HG02870 (cell line): ENCODE data around the gene PTPRU.

Experiments used
- ATAC-seq: cut with Tn5 transposase; IDR thresholded peaks from one replicate; pipeline ENCODE4 v1.9.1; 2021; ENCODE audit warnings: mild to moderate bottlenecking, moderate library complexity; ENCODE audit not compliant: unreplicated experiment

The PTPRU gene

GRCh38 chr1:29259802-29260441, 23.6 kb downstream of the PTPRU start:
- ATAC-seq: no peak

DNA sequence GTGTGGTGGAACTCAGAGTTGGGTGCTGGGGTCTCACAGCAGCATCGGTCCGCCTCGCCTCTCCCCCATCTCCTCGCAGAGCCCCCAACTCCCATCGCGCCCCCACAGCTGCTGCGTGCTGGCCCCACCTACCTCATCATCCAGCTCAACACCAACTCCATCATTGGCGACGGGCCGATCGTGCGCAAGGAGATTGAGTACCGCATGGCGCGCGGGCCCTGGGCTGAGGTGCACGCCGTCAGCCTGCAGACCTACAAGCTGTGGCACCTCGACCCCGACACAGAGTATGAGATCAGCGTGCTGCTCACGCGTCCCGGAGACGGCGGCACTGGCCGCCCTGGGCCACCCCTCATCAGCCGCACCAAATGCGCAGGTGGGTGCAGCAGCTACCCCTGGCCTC, 24.2 kb downstream of the PTPRU start:
- no peak for ATAC-seq

DNA sequence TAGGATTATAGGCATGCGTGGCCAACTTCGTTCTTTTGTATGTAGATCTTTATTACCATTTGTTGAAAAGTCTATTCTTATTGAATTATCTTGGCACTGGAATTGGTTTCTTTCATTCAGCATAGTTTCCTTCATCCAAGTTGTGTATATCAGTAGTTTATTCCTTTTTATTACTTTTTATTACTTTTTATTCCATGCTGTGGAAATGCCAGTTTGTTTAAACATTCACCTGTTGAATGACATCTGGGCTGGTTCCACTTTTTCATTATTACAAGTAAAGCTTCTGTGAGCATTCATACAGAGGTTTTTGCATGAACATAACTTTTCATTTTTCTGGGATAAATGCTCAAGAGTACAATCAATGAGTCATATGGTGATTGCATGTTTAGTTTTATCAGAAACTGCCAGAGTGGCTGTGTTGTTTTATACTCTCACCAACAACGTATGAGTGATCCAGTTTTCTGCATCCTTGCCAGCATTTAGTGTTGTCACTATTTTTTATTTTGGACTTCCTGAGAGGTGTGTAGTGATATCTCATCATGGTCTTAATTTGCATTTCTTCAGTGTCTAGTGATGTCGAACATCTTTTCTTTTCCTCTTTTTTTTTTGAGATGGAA, 28.6 kb downstream of the PTPRU start:
- ATAC-seq: no peak

DNA sequence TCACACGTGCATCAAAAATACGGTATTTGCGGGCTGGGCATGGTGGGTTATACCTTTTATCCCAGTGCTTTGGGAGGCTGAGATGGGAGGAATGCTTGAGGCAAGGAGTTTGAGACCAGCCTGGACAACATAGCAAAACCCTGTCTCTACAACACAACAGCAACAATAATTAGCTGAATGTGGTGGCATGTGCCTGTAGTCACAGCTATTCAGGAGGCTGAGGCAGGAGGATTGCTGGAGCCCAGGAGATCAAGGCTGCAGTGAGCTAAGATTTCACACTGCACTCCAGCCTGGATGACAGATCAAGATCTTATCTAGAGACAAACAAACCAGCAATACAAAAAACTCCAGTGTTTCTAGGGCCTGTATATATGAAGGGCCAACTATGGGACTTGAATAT, 30.6 kb downstream of the PTPRU start:
- no peak for ATAC-seq

DNA sequence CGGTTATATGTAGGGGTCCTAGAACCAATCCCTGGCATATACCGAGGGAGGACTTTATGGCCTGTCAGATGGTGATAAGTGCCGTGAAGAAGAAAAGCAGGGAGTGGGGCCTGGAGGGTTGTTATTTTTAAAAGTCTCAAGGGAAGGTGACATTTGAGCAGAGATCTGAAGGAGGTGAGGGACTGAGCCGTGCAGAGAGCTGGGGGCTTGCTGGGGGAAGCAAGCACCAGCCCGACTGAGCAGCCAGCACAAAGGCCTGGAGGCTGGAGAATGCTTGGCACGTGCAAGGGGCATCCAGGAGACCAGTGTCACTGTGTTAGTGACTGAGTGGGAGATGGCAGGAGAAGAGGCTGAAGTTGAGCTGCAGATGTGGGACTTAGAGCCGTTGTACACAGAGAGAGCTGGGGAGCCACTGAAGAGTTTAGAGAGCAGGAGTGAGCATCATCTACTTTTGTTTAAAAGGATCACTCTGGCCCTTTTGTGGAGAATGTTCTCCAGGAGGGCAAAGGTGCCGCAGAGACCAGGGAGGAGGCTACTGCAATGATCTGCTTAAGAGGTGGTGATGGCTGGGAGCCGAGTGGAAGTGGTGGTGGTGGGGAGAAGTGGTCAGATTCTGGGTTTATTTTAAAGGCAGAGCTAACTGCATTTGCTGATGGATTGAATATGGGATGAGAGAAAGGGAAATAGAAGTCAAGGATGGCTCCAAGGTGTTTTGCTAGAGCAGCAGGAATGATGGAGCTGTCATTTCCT, 31.2 kb downstream of the PTPRU start:
- ATAC-seq: no peak

GRCh38 chr1:29269382-29269781, 33.1 kb downstream of the PTPRU start:
- no peak for ATAC-seq

DNA sequence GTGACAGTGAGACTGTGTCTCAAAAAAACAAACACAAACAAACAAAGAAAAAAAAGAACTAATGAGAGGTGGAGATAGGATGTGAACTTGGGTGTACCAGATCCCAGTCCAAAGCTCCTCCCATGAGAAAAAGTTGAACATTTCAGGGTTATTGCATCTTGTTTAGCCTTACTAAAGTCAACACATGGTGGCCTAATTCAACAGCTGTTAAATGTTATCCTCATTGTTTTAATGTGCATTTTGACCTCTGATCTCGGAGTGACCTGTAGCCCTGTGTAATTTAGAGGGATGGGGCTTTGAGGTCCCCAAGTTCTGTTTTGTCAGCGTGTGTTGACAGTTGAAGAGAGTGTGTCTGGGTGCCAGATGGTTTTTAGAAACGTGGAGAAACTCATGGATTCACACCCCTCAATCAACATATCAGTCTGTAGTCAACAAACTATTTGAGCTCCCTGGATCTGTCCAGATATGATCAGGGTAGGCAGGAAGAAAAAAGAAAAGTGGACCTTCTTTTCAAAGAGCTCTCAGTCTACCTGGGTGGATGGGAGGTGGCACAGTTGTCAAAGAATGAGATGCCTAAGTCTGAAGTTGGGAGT, 34.7 kb downstream of the PTPRU start:
- ATAC-seq: no peak

DNA sequence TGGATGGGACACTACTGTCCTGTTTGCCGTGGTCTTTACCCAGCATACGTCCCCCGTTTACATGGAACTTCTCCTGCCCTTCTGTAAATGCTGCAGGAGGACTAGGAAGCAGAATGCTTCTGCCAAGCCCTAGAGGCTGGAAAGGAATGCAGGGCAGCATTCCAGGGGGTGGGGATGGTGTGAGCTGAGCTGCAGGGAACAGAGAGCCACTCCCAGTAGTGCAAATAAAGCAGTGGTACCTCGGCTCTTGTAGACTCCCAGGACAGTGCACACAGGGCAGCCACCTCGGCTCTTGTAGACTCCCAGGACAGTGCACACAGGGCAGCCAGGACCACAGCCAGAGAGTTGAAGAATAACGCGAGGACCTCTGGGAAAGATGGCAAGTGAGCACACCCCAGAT, 35.4 kb downstream of the PTPRU start:
- ATAC-seq: no peak

DNA sequence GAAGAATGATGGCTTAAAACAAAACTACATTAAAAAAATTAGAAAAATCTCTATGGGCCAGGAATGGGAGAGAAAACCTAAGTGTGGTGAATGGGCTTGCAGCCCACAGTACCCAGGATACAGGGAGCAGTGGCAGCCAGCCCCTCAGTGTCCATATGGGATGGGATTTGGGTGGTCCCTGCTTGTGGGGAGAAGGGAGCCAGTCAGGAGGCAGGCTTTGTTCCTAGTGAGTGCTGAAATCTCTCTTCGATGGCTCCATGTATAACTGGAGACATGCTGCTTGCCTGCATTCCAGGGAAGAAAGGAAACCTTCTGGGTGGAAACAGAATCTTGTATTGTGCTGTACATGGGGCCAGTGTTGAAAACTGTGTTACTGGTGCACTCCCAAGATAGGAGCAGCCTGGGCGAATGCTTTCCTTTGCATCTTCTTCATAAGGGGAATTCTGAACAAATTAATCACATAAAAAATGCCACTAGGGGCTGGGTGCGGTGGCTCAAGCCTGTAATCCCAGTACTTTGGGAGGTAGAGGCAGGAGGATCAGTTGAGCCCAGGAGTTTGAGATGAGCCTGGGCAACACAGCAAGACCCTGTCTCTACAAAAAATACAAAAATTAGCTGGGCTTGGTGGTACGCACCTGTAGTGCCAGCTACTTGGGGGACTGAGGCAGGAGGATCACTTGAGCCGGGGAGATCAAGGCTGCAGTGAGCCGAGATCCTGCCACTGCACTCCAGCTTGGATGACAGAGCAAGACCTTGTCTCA, 36.0 kb downstream of the PTPRU start:
- no peak for ATAC-seq

DNA sequence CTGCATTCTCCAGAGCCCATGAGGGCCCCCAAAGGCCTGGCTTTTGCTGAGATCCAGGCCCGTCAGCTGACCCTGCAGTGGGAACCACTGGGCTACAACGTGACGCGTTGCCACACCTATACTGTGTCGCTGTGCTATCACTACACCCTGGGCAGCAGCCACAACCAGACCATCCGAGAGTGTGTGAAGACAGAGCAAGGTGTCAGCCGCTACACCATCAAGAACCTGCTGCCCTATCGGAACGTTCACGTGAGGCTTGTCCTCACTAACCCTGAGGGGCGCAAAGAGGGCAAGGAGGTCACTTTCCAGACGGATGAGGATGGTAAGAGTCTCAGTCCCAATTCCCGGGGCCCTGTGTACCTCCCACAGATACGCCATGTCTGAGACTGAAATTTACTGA, 39.1 kb downstream of the PTPRU start:
- ATAC-seq: no peak

GRCh38 chr1:29278124-29278523, 41.8 kb downstream of the PTPRU start:
- no peak for ATAC-seq

GRCh38 chr1:29279406-29279805, 43.1 kb downstream of the PTPRU start:
- no peak for ATAC-seq

GRCh38 chr1:29279951-29280391, 43.6 kb downstream of the PTPRU start:
- no peak for ATAC-seq

- no peak for ATAC-seq
Observed at GRCh38 chr1:29280409-29281131, 44.2 kb downstream of the PTPRU start.

DNA sequence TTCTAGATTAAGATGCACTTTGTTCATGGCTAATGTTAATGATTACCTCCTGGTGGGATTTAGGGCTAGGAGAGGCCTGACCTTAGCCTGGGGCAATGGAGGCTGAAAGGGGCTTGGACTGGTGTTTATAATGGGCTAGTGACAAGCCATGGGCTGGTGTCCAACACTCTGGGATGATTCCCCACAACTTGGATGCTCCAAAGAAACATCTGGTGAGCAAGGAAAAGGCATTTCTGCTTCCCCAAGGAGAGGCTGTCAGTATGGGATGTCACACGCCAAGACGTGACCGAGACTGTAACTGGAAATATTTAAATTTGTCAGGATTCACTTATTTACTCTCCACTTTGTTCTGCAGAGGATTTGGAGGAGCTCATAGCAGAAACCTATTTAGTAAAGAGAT, 45.2 kb downstream of the PTPRU start:
- no peak for ATAC-seq

- ATAC-seq: no peak
Observed at GRCh38 chr1:29282135-29282923, 46.0 kb downstream of the PTPRU start.

- ATAC-seq: no peak
Observed at GRCh38 chr1:29282924-29283803, 46.8 kb downstream of the PTPRU start.

- no peak for ATAC-seq
Observed at GRCh38 chr1:29283804-29284195, 47.5 kb downstream of the PTPRU start.
